Stimulated activated memory B cell treated with anti-CD40 and anti-IgM and Interleukin-4, amounts not matched to agents 10 μg/mL and 1 μg/mL and 100 μg/mL, for 72 hours (primary cell): ENCODE results near the gene PPP5C.
"Not testable (repeated sequence)": the region's sequence is repeated elsewhere in the genome, so short reads cannot be mapped to it uniquely, and the experiment has no call there.

Source experiments
- ATAC-seq: fragments of 150-1000 bp; cut with Tn5 transposase; 2 replicates; pipeline ENCODE4 v1.10.0; 2021
- H3K27ac Mint-ChIP-seq: one replicate; pipeline ENCODE4 v1.8.0; 2022; ENCODE audit warnings: mild to moderate bottlenecking, mixed read lengths
- H3K27me3 Mint-ChIP-seq: one replicate; pipeline ENCODE4 v1.8.0; 2022; ENCODE audit warnings: mixed read lengths
- H3K36me3 Mint-ChIP-seq: one replicate; pipeline ENCODE4 v1.8.0; 2022; ENCODE audit warnings: mixed read lengths
- H3K4me1 Mint-ChIP-seq: one replicate; pipeline ENCODE4 v1.8.0; 2022; ENCODE audit warnings: mixed read lengths
- H3K4me3 Mint-ChIP-seq: one replicate; pipeline ENCODE4 v1.8.0; 2022; ENCODE audit warnings: mild to moderate bottlenecking, moderate library complexity, mixed read lengths
- H3K9me3 Mint-ChIP-seq: one replicate; pipeline ENCODE4 v1.8.0; 2022; ENCODE audit warnings: mixed read lengths

Gene PPP5C

DNA sequence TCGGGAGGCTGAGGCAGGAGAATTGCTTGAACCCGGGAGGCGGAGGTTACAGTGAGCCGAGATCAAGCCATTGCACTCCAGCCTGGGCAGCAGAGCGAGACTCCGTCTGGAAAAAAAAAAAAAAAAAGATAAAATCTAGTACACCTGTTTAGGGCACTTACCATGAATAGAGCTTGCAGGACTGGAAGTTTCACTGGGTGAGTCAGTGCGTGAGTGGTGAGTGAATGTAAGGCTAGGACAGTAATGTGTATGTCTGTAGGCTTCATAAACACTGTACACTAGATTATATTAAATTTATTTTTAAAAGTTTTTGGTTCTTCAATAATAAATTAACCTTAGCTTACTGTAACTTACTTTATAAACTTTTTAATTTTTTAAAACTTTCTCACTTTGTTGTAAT lies 22.9 kb downstream of the PPP5C start:
- peaks cover 45% of the 10 kb centered on the region for H3K36me3 Mint-ChIP-seq
- no peaks in the 10 kb centered on the region for H3K27me3 Mint-ChIP-seq
- no peak for ATAC-seq
- H3K9me3 Mint-ChIP-seq = no peaks in the 10 kb centered on the region
- H3K4me3 Mint-ChIP-seq = no peak overlapping the region
- peaks cover 21% of the 10 kb centered on the region for H3K4me1 Mint-ChIP-seq
- H3K27ac Mint-ChIP-seq = no peak overlapping the region

DNA sequence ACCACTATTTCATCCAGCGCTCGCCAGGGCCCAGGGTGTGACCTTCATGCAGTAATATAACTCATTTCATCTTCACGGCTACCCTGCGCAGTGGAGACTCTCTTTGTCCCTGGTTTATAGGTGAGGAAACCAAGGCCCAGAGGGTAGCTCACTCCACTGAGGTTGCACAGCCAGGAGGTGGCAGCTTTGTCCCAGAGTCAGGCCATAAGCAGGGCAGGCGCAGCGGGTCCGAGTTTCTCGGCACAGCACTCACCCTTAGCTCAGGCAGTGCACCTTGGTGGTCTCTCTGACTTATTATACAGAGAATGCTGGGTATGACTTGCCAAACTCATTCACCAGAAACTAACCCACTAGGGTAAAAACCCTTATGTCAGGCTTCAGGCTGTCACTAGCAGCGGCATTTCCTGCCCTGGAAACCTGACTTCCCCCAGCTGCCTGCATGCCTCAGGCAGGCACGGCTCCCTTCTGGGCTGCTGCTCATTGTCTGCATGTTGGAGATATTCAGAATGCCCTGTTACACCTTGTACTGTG lies 24.5 kb downstream of the PPP5C start:
- Mint-ChIP-seq H3K4me1 (peaks cover 21% of the 10 kb centered on the region), H3K27ac (peak overlapping the region; percentile 48), H3K36me3 (peaks cover 51% of the 10 kb centered on the region), H3K4me3 (no peak overlapping the region), H3K27me3 (no peaks in the 10 kb centered on the region), H3K9me3 (no peaks in the 10 kb centered on the region)
- peak; percentile 36 for ATAC-seq

DNA sequence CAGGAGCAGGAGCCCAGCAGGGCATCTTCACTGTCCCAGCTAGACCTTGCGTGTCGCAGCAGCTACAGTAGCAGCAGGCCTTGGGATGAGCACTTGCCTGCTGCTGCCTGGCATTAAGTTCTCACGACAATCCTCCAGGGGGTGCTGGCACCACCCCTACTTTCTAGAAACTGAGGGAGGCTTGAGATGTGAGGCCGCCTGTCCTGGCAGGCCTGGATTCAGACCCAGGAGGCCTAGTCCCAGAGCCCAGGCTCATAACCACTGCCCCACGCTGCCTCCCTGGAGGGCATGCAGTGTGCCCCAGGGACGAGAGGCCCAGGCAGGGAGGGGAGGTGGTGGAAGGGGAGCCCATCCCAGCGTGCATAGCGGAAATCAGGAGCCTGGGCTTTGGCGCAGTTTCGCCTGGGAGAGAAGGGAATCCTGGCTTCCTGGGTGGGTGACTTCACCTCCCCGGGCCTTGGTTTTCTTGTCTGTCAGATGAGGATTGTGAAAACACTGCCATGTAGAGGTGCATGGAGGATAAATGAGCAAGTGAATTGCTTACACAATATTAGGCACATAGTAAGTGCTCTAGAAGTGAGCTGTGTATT lies 26.1 kb downstream of the PPP5C start:
- Mint-ChIP-seq H3K9me3 (no peaks in the 10 kb centered on the region), H3K27ac (no peak overlapping the region), H3K4me1 (peaks cover 21% of the 10 kb centered on the region), H3K27me3 (no peaks in the 10 kb centered on the region), H3K36me3 (peaks cover 51% of the 10 kb centered on the region), H3K4me3 (no peak overlapping the region)
- no peak for ATAC-seq

DNA sequence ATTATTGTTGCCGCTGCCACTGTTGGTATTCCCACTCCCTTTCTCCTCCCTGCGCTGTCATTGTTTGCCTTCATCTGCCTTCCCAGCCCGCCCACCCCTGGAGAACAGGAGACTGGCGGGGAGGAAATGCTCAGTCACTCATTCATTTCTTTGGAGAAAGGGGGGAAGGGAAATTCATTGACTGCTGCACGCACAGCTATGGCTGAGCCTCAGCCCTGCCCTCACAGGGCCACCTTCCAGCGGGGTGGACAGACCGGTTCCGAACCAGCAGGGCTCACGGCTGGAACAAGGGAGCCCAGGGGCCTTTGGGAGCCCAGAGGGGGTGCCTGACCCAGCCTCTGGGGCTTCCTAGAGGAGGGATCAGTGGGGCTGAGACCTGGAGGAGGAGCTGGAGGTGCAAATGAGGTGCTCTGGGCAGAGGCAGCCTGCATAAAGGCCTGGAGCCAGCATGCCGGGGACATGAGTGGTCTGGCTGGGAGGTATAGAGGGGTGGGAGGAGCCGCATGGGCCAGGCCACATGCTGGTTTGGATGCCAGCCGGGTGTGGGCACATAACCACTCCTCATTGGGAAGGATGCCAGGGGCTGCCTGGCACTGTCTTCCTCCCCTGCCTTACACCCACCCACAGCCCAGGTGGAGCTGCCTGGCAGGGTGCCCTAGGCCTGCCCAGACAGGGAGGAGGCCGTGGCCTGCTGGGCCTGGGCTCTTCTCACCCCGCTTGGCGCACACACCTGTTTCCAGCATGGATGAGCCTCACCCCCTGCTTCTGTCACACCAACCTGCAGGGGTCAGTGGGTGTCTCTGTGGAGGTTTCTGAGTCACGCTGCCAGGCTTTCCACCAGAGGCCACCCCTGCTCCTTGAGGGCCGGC lies 26.8 kb downstream of the PPP5C start:
- Mint-ChIP-seq H3K27me3 (no peaks in the 10 kb centered on the region), H3K4me3 (no peak overlapping the region), H3K4me1 (peaks cover 20% of the 10 kb centered on the region), H3K27ac (no peak overlapping the region), H3K9me3 (no peaks in the 10 kb centered on the region), H3K36me3 (peaks cover 57% of the 10 kb centered on the region)
- no peak for ATAC-seq

DNA sequence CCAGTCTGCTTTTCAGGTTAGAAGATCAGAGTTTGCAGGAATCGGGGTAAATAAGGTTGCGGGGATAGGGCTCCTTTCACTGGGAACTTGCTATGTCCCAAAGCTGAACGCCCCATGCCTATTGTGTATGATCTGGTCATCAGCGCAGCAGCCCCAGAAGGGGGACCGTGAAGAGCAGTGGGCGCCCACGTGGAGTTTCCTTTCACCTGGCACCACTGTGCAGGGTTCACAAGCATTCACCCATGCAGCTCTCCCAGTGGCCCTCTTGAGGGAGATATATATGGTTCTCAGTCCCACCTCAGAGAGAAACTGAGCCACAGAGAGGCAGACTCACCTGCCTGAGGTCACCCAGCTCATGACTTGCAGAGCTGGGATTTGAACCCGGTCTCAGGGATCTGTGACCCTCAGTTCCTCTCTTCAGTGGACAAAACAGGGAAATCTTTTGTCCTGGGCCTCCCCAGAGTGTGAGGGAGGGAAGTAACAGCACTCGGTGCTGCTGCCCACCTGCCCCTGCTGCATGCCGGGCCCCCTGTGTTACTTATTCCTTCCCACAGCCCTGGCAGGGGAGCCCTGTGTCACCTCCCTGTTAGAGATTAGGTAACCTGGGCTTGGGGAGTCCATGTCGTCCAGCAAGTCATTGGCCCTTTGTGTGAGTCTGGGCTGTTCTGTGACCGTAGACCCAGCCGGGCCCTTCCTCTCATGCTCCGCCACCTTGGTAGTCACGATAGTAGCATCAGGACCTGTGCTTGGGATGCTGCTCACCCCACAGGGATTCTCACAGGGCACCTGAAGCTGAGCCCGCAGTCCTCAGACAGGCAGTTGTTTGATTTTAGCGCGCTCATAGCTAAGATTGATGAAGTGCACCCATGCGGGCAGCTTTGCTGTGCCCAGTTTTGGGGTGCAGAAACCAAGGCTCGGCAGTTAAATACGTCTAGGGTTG lies 27.9 kb downstream of the PPP5C start:
- Mint-ChIP-seq H3K4me1 (peaks cover 20% of the 10 kb centered on the region), H3K27ac (no peak overlapping the region), H3K9me3 (no peaks in the 10 kb centered on the region), H3K27me3 (no peaks in the 10 kb centered on the region), H3K4me3 (no peak overlapping the region), H3K36me3 (peaks cover 62% of the 10 kb centered on the region)
- no peak for ATAC-seq

DNA sequence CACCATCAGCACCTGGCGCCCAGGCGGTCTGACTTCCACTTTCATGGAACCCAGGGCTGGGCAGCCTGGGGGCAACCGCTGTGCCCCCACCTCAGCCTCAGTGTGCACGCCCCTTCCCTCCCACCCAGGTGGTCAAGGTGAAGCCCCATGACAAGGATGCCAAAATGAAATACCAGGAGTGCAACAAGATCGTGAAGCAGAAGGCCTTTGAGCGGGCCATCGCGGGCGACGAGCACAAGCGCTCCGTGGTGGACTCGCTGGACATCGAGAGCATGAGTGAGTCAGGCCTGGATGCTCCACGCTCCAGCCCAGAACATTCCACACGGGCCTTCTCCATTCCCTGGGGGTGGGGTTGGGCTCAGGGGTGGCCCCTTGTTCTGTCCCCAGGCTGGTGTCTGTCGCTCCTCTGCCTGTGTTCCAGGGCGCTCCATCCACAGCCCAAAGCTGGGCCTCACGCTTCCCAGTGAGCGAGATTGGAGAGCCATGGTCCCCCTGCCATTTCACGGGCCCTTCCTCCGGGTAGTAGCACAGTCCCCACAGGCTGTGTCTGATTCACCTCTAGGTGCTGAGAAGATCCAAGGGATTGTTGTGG lies 28.7 kb downstream of the PPP5C start:
- H3K9me3 Mint-ChIP-seq, H3K27ac Mint-ChIP-seq, ATAC-seq, H3K4me3 Mint-ChIP-seq, H3K27me3 Mint-ChIP-seq: not testable (repeated sequence)
- Mint-ChIP-seq H3K36me3 (peaks cover 67% of the 10 kb centered on the region), H3K4me1 (peaks cover 25% of the 10 kb centered on the region)

DNA sequence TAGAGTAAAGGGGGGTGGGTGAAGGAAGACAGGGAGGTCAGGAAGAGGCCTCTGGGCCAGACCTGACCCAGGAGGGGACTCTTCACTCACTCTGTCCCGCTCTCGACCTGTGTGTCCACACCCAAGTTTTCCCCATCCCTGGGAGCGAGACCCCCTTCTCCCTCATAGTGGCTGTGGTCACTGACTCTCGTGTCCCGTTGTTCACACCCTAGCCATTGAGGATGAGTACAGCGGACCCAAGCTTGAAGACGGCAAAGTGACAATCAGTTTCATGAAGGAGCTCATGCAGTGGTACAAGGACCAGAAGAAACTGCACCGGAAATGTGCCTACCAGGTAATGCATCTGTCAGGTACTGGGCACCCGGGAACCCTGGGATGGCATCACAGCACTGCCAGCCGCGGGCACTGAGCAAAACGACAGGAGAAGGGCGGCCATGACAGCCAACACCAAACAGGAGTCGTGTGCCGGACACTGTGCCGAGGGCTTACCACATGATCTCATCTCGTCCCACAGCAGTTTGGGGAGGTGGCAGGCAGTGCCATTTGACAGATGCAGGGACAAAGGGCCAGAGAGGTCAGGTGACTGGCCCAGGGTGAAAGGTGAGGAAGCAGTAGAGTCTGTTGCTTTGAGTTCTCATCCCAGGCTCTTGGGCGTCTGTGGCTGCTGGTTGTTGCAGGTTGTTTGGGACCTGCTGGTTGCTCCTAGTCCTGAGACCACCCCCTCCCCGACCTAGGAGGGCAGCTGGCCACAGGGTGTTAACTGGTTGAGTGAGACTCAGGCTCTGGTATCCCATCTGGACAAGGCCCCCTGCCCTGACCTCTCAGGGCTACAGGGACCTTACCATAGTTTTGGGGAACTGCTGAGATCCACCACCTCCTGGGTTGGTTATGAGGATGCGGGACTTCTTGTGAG lies 29.6 kb downstream of the PPP5C start:
- ATAC-seq = no peak
- H3K27ac Mint-ChIP-seq = no peak overlapping the region
- H3K4me1 Mint-ChIP-seq = peaks cover 22% of the 10 kb centered on the region
- H3K9me3 Mint-ChIP-seq = no peaks in the 10 kb centered on the region
- peaks cover 67% of the 10 kb centered on the region for H3K36me3 Mint-ChIP-seq
- no peak overlapping the region for H3K4me3 Mint-ChIP-seq
- H3K27me3 Mint-ChIP-seq = no peaks in the 10 kb centered on the region

DNA sequence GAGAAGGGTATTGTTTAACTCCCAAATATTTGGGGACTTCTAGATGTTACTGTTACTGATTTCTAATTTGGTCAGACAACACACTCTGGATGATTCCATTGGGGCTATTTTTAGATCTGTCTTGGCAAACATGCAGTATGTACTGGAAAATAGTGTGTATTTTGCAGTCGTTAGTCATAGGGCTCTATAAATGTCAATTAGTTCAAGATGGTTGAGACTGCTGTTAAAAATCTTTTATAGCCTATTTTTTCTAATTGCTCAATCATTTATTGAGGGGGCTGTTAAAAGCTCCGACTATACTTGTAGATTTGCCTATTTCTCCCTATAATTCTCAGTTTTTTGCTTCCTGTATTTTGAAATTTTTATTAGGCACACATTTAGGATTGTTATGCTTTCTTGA lies 31.4 kb downstream of the PPP5C start:
- no peaks in the 10 kb centered on the region for H3K27me3 Mint-ChIP-seq
- H3K4me1 Mint-ChIP-seq = peaks cover 17% of the 10 kb centered on the region
- ATAC-seq = no peak
- H3K36me3 Mint-ChIP-seq = peaks cover 77% of the 10 kb centered on the region
- no peak overlapping the region for H3K27ac Mint-ChIP-seq
- H3K9me3 Mint-ChIP-seq = no peaks in the 10 kb centered on the region
- no peak overlapping the region for H3K4me3 Mint-ChIP-seq

DNA sequence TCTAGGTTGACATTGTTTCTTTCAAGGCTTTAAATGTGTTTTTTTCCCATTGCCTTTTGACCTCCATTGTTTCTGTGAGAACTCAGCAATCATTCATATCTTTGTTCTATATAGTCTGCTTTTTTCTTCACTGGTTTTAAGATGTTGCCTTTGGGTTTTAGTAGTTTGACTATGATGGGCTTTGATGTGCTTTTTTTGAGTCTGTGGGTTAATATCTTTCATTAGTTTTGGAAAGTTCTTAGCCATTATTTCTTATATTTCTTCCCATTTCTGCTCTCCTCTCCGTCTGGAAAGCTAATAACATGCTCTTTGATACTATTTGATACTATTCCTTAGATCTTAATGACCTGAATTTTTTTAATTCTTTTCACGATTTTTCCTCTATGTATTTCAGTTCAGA lies 33.8 kb downstream of the PPP5C start:
- peak overlapping the region; percentile 0 for H3K27ac Mint-ChIP-seq
- H3K4me1 Mint-ChIP-seq = peaks cover 17% of the 10 kb centered on the region
- H3K4me3 Mint-ChIP-seq = no peak overlapping the region
- H3K36me3 Mint-ChIP-seq = peaks cover 90% of the 10 kb centered on the region
- H3K27me3 Mint-ChIP-seq = no peaks in the 10 kb centered on the region
- ATAC-seq = no peak
- no peaks in the 10 kb centered on the region for H3K9me3 Mint-ChIP-seq

DNA sequence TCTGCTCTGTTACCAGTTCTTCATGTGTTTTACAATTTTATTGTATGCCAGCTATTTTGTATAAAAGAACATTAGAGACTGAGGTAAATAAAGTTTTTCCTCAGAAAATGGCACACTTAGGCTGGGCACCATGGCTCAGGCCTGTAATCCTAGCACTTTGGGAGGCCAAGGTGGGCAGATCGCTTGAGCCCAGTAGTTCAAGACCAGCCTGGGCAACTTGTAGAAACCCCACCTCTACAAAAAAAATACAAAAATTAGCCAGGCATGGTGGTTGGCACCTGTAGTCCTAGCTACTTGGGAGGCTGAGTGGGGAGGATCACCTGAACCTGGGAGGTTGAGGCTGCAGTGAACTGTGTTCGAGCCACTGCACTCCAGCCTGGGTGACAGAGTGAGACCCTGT lies 34.5 kb downstream of the PPP5C start:
- H3K4me3 Mint-ChIP-seq = no peak overlapping the region
- H3K9me3 Mint-ChIP-seq = no peaks in the 10 kb centered on the region
- peaks cover 17% of the 10 kb centered on the region for H3K4me1 Mint-ChIP-seq
- H3K36me3 Mint-ChIP-seq = peaks cover 88% of the 10 kb centered on the region
- ATAC-seq = no peak
- no peaks in the 10 kb centered on the region for H3K27me3 Mint-ChIP-seq
- peak overlapping the region; percentile 0 for H3K27ac Mint-ChIP-seq

DNA sequence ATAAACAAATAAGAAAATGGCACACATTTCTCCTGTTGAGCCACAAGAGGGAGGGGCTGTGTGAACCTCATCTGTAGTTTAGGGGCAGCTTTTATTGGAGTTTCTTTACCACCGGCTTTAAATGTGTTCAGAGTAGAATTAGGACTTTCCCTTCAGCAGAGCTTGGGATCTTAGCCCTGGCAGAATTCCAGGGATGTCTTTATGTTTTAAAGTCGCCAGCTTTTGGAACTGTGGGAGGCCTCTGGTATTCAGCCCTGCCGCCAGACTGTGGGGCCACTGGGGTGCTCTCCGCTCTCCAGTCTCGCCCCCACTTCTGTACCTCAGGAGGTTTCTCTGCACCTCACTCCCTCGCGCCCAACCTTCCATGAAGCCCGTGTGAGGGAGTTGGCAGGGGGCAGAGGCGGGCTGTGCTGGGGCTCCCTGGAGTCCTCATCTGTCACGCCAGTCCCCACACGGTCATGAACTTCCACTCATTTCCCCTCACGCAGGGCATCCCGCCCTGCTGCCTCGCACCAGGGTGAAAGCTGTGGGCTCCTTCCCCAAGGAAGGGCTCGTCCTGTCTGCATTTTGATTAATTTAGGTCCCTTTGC lies 35.0 kb downstream of the PPP5C start:
- Mint-ChIP-seq H3K4me1 (peaks cover 17% of the 10 kb centered on the region), H3K27me3 (no peaks in the 10 kb centered on the region), H3K27ac (no peak overlapping the region)

DNA sequence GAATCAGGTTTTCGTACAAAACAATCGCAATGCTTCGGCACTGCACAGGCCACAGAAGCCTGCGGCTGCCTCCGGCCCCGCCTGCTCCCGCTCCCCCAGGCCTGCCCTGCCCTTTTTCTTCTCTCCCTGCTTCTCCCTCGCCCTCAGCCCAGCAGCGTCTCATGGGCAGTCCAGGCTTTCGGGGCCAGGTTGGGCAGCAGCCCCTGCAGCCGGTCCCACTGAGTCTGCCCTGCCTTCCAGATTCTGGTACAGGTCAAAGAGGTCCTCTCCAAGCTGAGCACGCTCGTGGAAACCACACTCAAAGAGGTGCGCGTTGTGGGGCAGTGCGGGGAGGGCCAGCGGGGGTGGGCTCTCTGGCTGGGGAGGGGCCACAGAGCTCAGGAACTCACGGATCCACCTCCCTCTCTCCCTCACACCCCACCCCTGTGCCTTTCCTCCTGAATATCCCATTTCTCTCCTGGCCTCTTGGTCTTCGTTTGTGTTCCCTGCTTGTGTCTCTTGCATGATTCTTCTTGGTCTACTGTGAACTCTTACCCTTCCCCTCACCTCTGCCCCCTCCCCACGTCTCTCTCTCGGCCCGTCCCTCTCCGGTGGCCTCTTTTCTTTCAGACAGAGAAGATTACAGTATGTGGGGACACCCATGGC lies 36.4 kb downstream of the PPP5C start:
- Mint-ChIP-seq H3K27ac (no peak overlapping the region), H3K4me3 (no peak overlapping the region), H3K4me1 (peaks cover 17% of the 10 kb centered on the region), H3K27me3 (no peaks in the 10 kb centered on the region), H3K9me3 (no peaks in the 10 kb centered on the region), H3K36me3 (peaks cover 86% of the 10 kb centered on the region)
- ATAC-seq = no peak

More for the DNA sequence above, 35.0 kb downstream of the PPP5C start:
- H3K4me3 Mint-ChIP-seq = no peak overlapping the region
- H3K9me3 Mint-ChIP-seq = no peaks in the 10 kb centered on the region
- ATAC-seq = no peak
- peaks cover 86% of the 10 kb centered on the region for H3K36me3 Mint-ChIP-seq

DNA sequence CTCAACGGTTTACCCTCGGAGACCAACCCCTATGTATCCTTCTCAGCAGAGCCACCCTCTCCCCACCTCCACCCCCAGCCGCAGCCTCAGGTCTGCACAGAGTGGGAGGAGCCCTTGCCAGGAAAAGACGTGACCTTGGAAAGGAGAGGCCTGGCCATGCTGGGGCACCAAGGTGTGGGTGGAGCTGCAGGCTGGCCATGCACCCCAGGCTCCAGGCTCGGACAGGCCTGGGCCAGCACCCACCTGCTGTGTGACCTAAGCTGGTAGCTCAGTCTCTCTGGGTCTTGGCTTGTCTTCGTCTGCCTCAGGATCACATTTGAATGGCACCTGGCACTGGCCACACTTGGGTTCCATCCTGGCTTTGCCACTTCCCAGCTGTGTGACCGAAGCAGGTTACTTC lies 37.0 kb downstream of the PPP5C start:
- Mint-ChIP-seq H3K4me3 (no peak overlapping the region), H3K9me3 (no peaks in the 10 kb centered on the region), H3K4me1 (peaks cover 17% of the 10 kb centered on the region), H3K36me3 (peaks cover 86% of the 10 kb centered on the region), H3K27ac (no peak overlapping the region), H3K27me3 (no peaks in the 10 kb centered on the region)
- ATAC-seq = no peak
